Measurements from ENCODE around the gene CALML3. TPM values are rescaled to one million over a fixed set of nuclear protein-coding genes. Genes with fewer than 3 reads are reported as not detected.

Gene CALML3
- total RNA-seq, 1 donor from 2014 or later = not detected

DNA sequence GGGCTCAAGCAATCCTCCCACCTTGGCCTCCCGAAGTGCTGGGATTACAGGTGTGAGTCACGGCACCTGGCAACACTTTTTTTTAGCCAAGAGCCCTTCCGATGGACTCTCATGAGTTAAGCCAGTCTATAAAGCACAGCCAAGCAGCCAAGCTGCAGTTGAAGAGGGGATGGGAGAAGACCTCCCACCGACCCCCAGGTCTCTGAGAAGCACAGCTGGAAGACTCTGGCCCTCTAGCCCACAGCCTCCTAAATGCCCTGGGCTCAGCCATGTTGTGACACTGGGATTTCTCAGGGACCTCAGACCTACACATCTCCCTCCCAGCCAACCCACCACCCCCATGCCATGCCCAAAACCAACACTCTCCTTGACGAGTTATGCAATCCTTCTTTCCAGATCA is 31.1 kb downstream of the CALML3 start:
- H3K27me3 ChIP-seq = no peaks in the 10 kb centered on the region
- no peaks in the 10 kb centered on the region for H3K9me3 ChIP-seq (ENCODE audit: low read depth)
- no peak overlapping the region for H2AFZ ChIP-seq (replicated peaks)
- no peaks in the 10 kb centered on the region for H3K79me2 ChIP-seq (ENCODE audit: low read depth)
- no peaks in the 10 kb centered on the region for H3K36me3 Mint-ChIP-seq
- H3K4me3 Mint-ChIP-seq = no peak overlapping the region
- no peak overlapping the region for H3K4me3 ChIP-seq
- DNase-seq (ENCODE audit: low spot score) = no peak
- H3K27ac ChIP-seq = no peak overlapping the region
- H4K20me1 ChIP-seq (ENCODE audit: low read depth) = no peaks in the 10 kb centered on the region
- H3K9me3 Mint-ChIP-seq = no peaks in the 10 kb centered on the region
- no peaks in the 10 kb centered on the region for H3F3A ChIP-seq (ENCODE audit: low read depth)
- peaks cover 10% of the 10 kb centered on the region for H3K27me3 Mint-ChIP-seq (ENCODE audit: insufficient read depth, low read depth)
- no peaks in the 10 kb centered on the region for H3K36me3 ChIP-seq
- H3K4me1 ChIP-seq = peaks cover 12% of the 10 kb centered on the region
- no peak overlapping the region for H3K4me2 ChIP-seq
- H3K9ac ChIP-seq = no peak overlapping the region
- H3K4me1 Mint-ChIP-seq = peaks cover 40% of the 10 kb centered on the region
- TF ChIP-seq CTCF (IDR thresholded peaks at IDR 0.05) = no peak
- no peak for TF ChIP-seq EZH2phosphoT487 (IDR thresholded peaks at IDR 0.05)
- TF ChIP-seq EZH2 (IDR thresholded peaks at IDR 0.05) = no peak
- H3K27ac Mint-ChIP-seq = no peak overlapping the region

GRCh38 chr10:5556576-5556975 is 31.8 kb downstream of the CALML3 start:
- Histone ChIP-seq H3K4me1 (peaks cover 12% of the 10 kb centered on the region), H3K4me2 (no peak overlapping the region), H3K27ac (no peak overlapping the region), H2AFZ (replicated peaks) (no peak overlapping the region), H3K9me3 (ENCODE audit: low read depth) (no peaks in the 10 kb centered on the region), H3K4me3 (no peak overlapping the region), H3K79me2 (ENCODE audit: low read depth) (no peaks in the 10 kb centered on the region), H3F3A (ENCODE audit: low read depth) (no peaks in the 10 kb centered on the region), H3K27me3 (no peaks in the 10 kb centered on the region), H3K9ac (no peak overlapping the region), H4K20me1 (ENCODE audit: low read depth) (no peaks in the 10 kb centered on the region), H3K36me3 (no peaks in the 10 kb centered on the region)
- Mint-ChIP-seq H3K4me3 (no peak overlapping the region), H3K9me3 (no peaks in the 10 kb centered on the region), H3K27me3 (ENCODE audit: insufficient read depth, low read depth) (peaks cover 10% of the 10 kb centered on the region), H3K27ac (peak overlapping the region; percentile 63), H3K4me1 (peaks cover 40% of the 10 kb centered on the region), H3K36me3 (no peaks in the 10 kb centered on the region)
- DNase-seq (ENCODE audit: low spot score) = no peak
- TF ChIP-seq EZH2 (IDR thresholded peaks at IDR 0.05) (no peak), CTCF (IDR thresholded peaks at IDR 0.05) (no peak)

DNA sequence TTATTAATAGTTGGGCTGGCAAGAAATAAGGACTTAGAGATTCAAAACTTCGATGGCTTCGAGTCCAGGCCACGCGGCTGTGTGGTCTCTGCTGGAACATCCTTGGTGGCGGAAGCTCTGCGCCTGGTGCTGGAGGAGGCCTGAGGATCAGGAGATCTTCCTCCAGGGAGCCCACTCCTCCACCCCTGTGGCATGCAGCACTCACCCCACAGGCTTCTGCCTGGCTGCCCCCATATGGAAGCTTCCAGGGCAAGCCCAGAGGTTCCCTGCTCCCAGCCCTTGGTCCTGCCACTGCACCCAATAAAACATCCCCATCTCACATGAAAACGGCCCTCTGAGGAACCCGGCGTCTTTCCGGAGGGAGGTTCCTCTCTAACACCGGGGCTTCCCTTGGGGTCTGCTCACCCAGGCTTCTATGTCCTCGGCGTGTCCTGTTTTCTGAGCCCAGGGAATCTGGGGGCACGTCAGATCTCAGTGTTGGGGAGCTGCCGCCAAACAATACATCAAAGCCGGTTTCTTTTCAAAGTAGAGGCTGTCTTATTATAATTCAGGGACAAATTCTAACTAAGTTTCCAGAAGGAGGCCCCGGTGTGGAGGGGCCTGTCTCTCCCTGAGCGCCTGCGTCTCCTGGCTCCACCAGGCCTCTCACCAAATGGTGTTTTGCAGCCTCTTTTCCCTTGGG is 32.4 kb downstream of the CALML3 start:
- Histone ChIP-seq H2AFZ (replicated peaks) (no peak overlapping the region), H3K4me3 (no peak overlapping the region), H3K36me3 (no peaks in the 10 kb centered on the region), H3K79me2 (ENCODE audit: low read depth) (no peaks in the 10 kb centered on the region), H3F3A (ENCODE audit: low read depth) (no peaks in the 10 kb centered on the region), H3K4me2 (no peak overlapping the region), H3K9me3 (ENCODE audit: low read depth) (no peaks in the 10 kb centered on the region), H3K4me1 (peaks cover 12% of the 10 kb centered on the region), H3K27me3 (no peaks in the 10 kb centered on the region), H3K27ac (no peak overlapping the region), H3K9ac (no peak overlapping the region), H4K20me1 (ENCODE audit: low read depth) (no peaks in the 10 kb centered on the region)
- DNase-seq (ENCODE audit: low spot score) = no peak
- Mint-ChIP-seq H3K27ac (peak overlapping the region; percentile 63), H3K36me3 (no peaks in the 10 kb centered on the region), H3K9me3 (no peaks in the 10 kb centered on the region), H3K4me1 (peaks cover 38% of the 10 kb centered on the region), H3K27me3 (ENCODE audit: insufficient read depth, low read depth) (peaks cover 10% of the 10 kb centered on the region), H3K4me3 (no peak overlapping the region)
- no peak for TF ChIP-seq EZH2 (IDR thresholded peaks at IDR 0.05)
- no peak for TF ChIP-seq EZH2phosphoT487 (IDR thresholded peaks at IDR 0.05)
- TF ChIP-seq CTCF (IDR thresholded peaks at IDR 0.05) = no peak
